ENCODE data around the gene FRMD4A.

DNA sequence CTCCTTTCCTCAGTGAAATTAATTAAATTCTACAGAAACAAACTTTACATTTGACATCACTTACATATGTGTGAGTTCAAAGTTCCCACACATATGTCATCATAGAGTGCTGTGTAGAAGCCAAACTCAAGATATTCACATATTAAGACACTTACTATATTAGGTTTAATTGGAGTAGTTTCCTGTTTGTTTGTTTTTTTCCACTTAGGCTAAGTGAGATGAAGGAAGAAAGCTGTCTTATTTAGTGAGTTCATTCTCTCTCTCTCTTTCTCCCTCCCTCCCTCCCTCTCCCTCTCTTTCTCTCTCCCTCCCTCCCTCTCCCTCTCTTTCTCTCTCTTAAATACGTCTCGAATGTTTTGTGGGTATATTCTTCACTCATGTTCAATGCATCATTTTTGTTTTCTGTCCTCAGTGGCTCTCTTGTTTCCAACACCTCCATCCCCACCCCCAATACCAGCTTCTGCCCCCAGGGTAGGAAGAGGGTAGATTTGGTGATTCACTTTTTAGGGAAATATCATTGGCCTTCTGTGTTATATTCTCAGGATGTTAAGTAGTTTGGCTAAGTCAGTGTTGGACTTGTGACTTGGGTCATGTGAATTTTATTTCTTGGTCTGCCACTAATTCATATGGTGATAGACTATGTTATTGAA is 262.0 kb downstream of the FRMD4A start:
- TF ChIP-seq, protein P1, sequence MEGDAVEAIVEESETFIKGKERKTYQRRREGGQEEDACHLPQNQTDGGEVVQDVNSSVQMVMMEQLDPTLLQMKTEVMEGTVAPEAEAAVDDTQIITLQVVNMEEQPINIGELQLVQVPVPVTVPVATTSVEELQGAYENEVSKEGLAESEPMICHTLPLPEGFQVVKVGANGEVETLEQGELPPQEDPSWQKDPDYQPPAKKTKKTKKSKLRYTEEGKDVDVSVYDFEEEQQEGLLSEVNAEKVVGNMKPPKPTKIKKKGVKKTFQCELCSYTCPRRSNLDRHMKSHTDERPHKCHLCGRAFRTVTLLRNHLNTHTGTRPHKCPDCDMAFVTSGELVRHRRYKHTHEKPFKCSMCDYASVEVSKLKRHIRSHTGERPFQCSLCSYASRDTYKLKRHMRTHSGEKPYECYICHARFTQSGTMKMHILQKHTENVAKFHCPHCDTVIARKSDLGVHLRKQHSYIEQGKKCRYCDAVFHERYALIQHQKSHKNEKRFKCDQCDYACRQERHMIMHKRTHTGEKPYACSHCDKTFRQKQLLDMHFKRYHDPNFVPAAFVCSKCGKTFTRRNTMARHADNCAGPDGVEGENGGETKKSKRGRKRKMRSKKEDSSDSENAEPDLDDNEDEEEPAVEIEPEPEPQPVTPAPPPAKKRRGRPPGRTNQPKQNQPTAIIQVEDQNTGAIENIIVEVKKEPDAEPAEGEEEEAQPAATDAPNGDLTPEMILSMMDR (conservative IDR thresholded peaks at IDR 0.05 in 1 of 2, IDR thresholded peaks at IDR 0.05 in 1 of 2; ENCODE audit: extremely low read depth in 1 of 2, insufficient read depth in 1 of 2, low read depth in 1 of 2, low read length in 2 of 2), result no peak
- TF ChIP-seq EZH2 (IDR thresholded peaks at IDR 0.05; ENCODE audit: borderline replicate concordance, low read length), result no peak
